ENCODE measurements around the gene F2R.
"Not testable (repeated sequence)": the region's sequence is repeated elsewhere in the genome, so short reads cannot be mapped to it uniquely, and the experiment has no call there.

Gene F2R

GRCh38 chr5:76715736-76716455 is at the start of gene F2R:
TSS of gene F2R (plus strand) at chr5:76716126. CDS start at chr5:76716308, 182 bp downstream.
- Histone ChIP-seq H3K36me3 (ENCODE audit: insufficient read depth, low read length) (no peaks in the 10 kb centered on the region), H3K9me3 (ENCODE audit: low read length) (no peaks in the 10 kb centered on the region), H3K4me1 (ENCODE audit: insufficient read depth, low read length) (peaks cover 14% of the 10 kb centered on the region), H2AFZ (ENCODE audit: low read depth, low read length) (peak within 1 kb of the TSS; percentile 89), H3K4me3 (ENCODE audit: low read length) (peak within 1 kb of the TSS; percentile 88), H3K27me3 (ENCODE audit: insufficient read depth, low read length) (no peaks in the 10 kb centered on the region)

- no peaks in the 10 kb centered on the region for H3K4me1 ChIP-seq (ENCODE audit: insufficient read depth, low read length)
- H3K36me3 ChIP-seq (ENCODE audit: insufficient read depth, low read length): peaks cover 9% of the 10 kb centered on the region
- H2AFZ ChIP-seq (ENCODE audit: low read depth, low read length): no peak overlapping the region
- no peaks in the 10 kb centered on the region for H3K9me3 ChIP-seq (ENCODE audit: low read length)
- no peaks in the 10 kb centered on the region for H3K27me3 ChIP-seq (ENCODE audit: insufficient read depth, low read length)
- no peak overlapping the region for H3K4me3 ChIP-seq (ENCODE audit: low read length)
These were observed 48.4 kb upstream of the F2R start for GRCh38 chr5:76667495-76667894.

- Histone ChIP-seq H3K4me3 (ENCODE audit: low read length) (no peak overlapping the region), H3K4me1 (ENCODE audit: insufficient read depth, low read length) (no peaks in the 10 kb centered on the region), H3K36me3 (ENCODE audit: insufficient read depth, low read length) (peaks cover 11% of the 10 kb centered on the region), H3K27me3 (ENCODE audit: insufficient read depth, low read length) (no peaks in the 10 kb centered on the region), H2AFZ (ENCODE audit: low read depth, low read length) (no peak overlapping the region), H3K9me3 (ENCODE audit: low read length) (no peaks in the 10 kb centered on the region)
These were observed 46.7 kb upstream of the F2R start for GRCh38 chr5:76669245-76669644.

GRCh38 chr5:76670508-76670907 is 45.4 kb upstream of the F2R start:
- Histone ChIP-seq H3K9me3 (ENCODE audit: low read length) (no peaks in the 10 kb centered on the region), H3K36me3 (ENCODE audit: insufficient read depth, low read length) (peaks cover 20% of the 10 kb centered on the region)

GRCh38 chr5:76672242-76672641 is 43.7 kb upstream of the F2R start:
- H3K27me3 ChIP-seq (ENCODE audit: insufficient read depth, low read length): no peaks in the 10 kb centered on the region
- H3K4me3 ChIP-seq (ENCODE audit: low read length): no peak overlapping the region
- H3K4me1 ChIP-seq (ENCODE audit: insufficient read depth, low read length): no peaks in the 10 kb centered on the region
- no peaks in the 10 kb centered on the region for H3K9me3 ChIP-seq (ENCODE audit: low read length)
- H2AFZ ChIP-seq (ENCODE audit: low read depth, low read length): no peak overlapping the region
- H3K36me3 ChIP-seq (ENCODE audit: insufficient read depth, low read length): peaks cover 28% of the 10 kb centered on the region

More at GRCh38 chr5:76670508-76670907, 45.4 kb upstream of the F2R start:
- H2AFZ ChIP-seq (ENCODE audit: low read depth, low read length): no peak overlapping the region
- no peak overlapping the region for H3K4me3 ChIP-seq (ENCODE audit: low read length)
- no peaks in the 10 kb centered on the region for H3K27me3 ChIP-seq (ENCODE audit: insufficient read depth, low read length)
- H3K4me1 ChIP-seq (ENCODE audit: insufficient read depth, low read length): no peaks in the 10 kb centered on the region

- peaks cover 35% of the 10 kb centered on the region for H3K36me3 ChIP-seq (ENCODE audit: insufficient read depth, low read length)
- no peaks in the 10 kb centered on the region for H3K4me1 ChIP-seq (ENCODE audit: insufficient read depth, low read length)
- H2AFZ ChIP-seq (ENCODE audit: low read depth, low read length): no peak overlapping the region
- H3K4me3 ChIP-seq (ENCODE audit: low read length): no peak overlapping the region
- no peaks in the 10 kb centered on the region for H3K27me3 ChIP-seq (ENCODE audit: insufficient read depth, low read length)
- H3K9me3 ChIP-seq (ENCODE audit: low read length): no peaks in the 10 kb centered on the region
These were observed 42.8 kb upstream of the F2R start for GRCh38 chr5:76673125-76673524.

GRCh38 chr5:76674330-76675066 is 41.4 kb upstream of the F2R start:
- no peaks in the 10 kb centered on the region for H3K4me1 ChIP-seq (ENCODE audit: insufficient read depth, low read length)
- no peaks in the 10 kb centered on the region for H3K27me3 ChIP-seq (ENCODE audit: insufficient read depth, low read length)
- H3K36me3 ChIP-seq (ENCODE audit: insufficient read depth, low read length): peaks cover 36% of the 10 kb centered on the region
- H3K9me3 ChIP-seq (ENCODE audit: low read length): no peaks in the 10 kb centered on the region
- H3K4me3 ChIP-seq (ENCODE audit: low read length): no peak overlapping the region
- H2AFZ ChIP-seq (ENCODE audit: low read depth, low read length): no peak overlapping the region

GRCh38 chr5:76675364-76675763 is 40.6 kb upstream of the F2R start:
- Histone ChIP-seq H3K27me3 (ENCODE audit: insufficient read depth, low read length) (no peaks in the 10 kb centered on the region), H3K9me3 (ENCODE audit: low read length) (no peaks in the 10 kb centered on the region), H2AFZ (ENCODE audit: low read depth, low read length) (no peak overlapping the region), H3K4me1 (ENCODE audit: insufficient read depth, low read length) (no peaks in the 10 kb centered on the region), H3K36me3 (ENCODE audit: insufficient read depth, low read length) (peaks cover 36% of the 10 kb centered on the region), H3K4me3 (ENCODE audit: low read length) (no peak overlapping the region)

- H3K27me3 ChIP-seq (ENCODE audit: insufficient read depth, low read length): no peaks in the 10 kb centered on the region
- H2AFZ ChIP-seq (ENCODE audit: low read depth, low read length): no peak overlapping the region
- H3K4me1 ChIP-seq (ENCODE audit: insufficient read depth, low read length): no peaks in the 10 kb centered on the region
- H3K9me3 ChIP-seq (ENCODE audit: low read length): no peaks in the 10 kb centered on the region
- H3K36me3 ChIP-seq (ENCODE audit: insufficient read depth, low read length): peaks cover 31% of the 10 kb centered on the region
- H3K4me3 ChIP-seq (ENCODE audit: low read length): no peak overlapping the region
These were observed 38.0 kb upstream of the F2R start for GRCh38 chr5:76677849-76678472.

GRCh38 chr5:76679231-76679630 is 36.7 kb upstream of the F2R start:
- H2AFZ ChIP-seq (ENCODE audit: low read depth, low read length): no peak overlapping the region
- H3K36me3 ChIP-seq (ENCODE audit: insufficient read depth, low read length): peaks cover 37% of the 10 kb centered on the region
- no peaks in the 10 kb centered on the region for H3K27me3 ChIP-seq (ENCODE audit: insufficient read depth, low read length)
- no peaks in the 10 kb centered on the region for H3K9me3 ChIP-seq (ENCODE audit: low read length)
- H3K4me3 ChIP-seq (ENCODE audit: low read length): no peak overlapping the region
- no peaks in the 10 kb centered on the region for H3K4me1 ChIP-seq (ENCODE audit: insufficient read depth, low read length)

- not testable (repeated sequence) for H3K4me3 ChIP-seq (ENCODE audit: low read length); H3K27me3 ChIP-seq (ENCODE audit: insufficient read depth, low read length); H2AFZ ChIP-seq (ENCODE audit: low read depth, low read length); H3K4me1 ChIP-seq (ENCODE audit: insufficient read depth, low read length); H3K9me3 ChIP-seq (ENCODE audit: low read length)
- H3K36me3 ChIP-seq (ENCODE audit: insufficient read depth, low read length): peaks cover 30% of the 10 kb centered on the region
These were observed 35.1 kb upstream of the F2R start for GRCh38 chr5:76680826-76681225.

GRCh38 chr5:76681287-76681686 is 34.6 kb upstream of the F2R start:
- Histone ChIP-seq H3K4me3 (ENCODE audit: low read length) (no peak overlapping the region), H2AFZ (ENCODE audit: low read depth, low read length) (no peak overlapping the region)

GRCh38 chr5:76682387-76682786 is 33.5 kb upstream of the F2R start:
- no peak overlapping the region for H3K4me3 ChIP-seq (ENCODE audit: low read length)
- no peaks in the 10 kb centered on the region for H3K4me1 ChIP-seq (ENCODE audit: insufficient read depth, low read length)
- H3K9me3 ChIP-seq (ENCODE audit: low read length): no peaks in the 10 kb centered on the region
- H3K27me3 ChIP-seq (ENCODE audit: insufficient read depth, low read length): no peaks in the 10 kb centered on the region
- no peak overlapping the region for H2AFZ ChIP-seq (ENCODE audit: low read depth, low read length)
- peaks cover 20% of the 10 kb centered on the region for H3K36me3 ChIP-seq (ENCODE audit: insufficient read depth, low read length)

More at GRCh38 chr5:76681287-76681686, 34.6 kb upstream of the F2R start:
- Histone ChIP-seq H3K4me1 (ENCODE audit: insufficient read depth, low read length) (no peaks in the 10 kb centered on the region), H3K27me3 (ENCODE audit: insufficient read depth, low read length) (no peaks in the 10 kb centered on the region), H3K36me3 (ENCODE audit: insufficient read depth, low read length) (peaks cover 28% of the 10 kb centered on the region), H3K9me3 (ENCODE audit: low read length) (no peaks in the 10 kb centered on the region)

Data from neuron (in vitro differentiated cells).